ENCODE results near the gene ULK1.

DNA sequence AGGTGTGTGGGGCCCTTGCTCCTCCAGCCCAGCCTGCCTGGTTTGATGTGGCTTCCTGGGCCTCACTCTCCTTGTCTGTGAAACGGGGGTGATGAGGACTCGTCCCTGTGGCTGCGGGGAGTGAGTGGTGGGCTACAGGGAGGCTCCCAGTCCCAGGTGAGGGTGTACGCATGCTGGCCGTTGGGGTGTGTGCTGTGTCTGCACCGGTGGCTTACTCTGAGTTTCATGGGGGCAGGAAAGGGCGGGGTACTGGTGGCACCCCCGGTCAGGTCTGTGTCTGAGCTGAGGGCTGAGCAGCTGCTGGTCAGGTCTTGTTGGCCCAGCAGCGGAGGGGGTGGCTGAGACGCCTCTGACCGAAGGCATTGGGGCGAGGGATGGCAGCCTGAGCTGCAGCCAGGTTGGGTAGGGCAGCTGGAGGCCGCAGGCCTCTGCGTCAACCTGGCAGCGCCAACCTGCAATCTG lies 11.2 kb downstream of the ULK1 start:
- TF ChIP-seq, protein P1, sequence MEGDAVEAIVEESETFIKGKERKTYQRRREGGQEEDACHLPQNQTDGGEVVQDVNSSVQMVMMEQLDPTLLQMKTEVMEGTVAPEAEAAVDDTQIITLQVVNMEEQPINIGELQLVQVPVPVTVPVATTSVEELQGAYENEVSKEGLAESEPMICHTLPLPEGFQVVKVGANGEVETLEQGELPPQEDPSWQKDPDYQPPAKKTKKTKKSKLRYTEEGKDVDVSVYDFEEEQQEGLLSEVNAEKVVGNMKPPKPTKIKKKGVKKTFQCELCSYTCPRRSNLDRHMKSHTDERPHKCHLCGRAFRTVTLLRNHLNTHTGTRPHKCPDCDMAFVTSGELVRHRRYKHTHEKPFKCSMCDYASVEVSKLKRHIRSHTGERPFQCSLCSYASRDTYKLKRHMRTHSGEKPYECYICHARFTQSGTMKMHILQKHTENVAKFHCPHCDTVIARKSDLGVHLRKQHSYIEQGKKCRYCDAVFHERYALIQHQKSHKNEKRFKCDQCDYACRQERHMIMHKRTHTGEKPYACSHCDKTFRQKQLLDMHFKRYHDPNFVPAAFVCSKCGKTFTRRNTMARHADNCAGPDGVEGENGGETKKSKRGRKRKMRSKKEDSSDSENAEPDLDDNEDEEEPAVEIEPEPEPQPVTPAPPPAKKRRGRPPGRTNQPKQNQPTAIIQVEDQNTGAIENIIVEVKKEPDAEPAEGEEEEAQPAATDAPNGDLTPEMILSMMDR (IDR thresholded peaks at IDR 0.05 in 4 of 5, conservative IDR thresholded peaks at IDR 0.05 in 1 of 5), result no peak
- no peak for TF ChIP-seq POLR2A (IDR thresholded peaks at IDR 0.05)
